ENCODE measurements around the gene LMO7. TPM values are rescaled to one million over a fixed set of nuclear protein-coding genes. Genes with fewer than 3 reads are reported as not detected.

The LMO7 gene
- total RNA-seq, 1 donor from 2014 or later, result 60.8 TPM

GRCh38 chr13:75705908-75706307, 69.8 kb downstream of the LMO7 start:
- no peak for TF ChIP-seq CTCF (IDR thresholded peaks at IDR 0.05; ENCODE audit: unreplicated experiment)
- DNase-seq (ENCODE audit: low spot score in 2 of 2, unreplicated experiment in 2 of 2), result no peak
- H3K4me1 Mint-ChIP-seq, result peaks cover 13% of the 10 kb centered on the region
- peaks cover 4% of the 10 kb centered on the region for H3K36me3 Mint-ChIP-seq
- H3K4me3 Mint-ChIP-seq, result no peak overlapping the region
- H3K27ac Mint-ChIP-seq, result no peak overlapping the region
- no peaks in the 10 kb centered on the region for H3K27me3 Mint-ChIP-seq (ENCODE audit: low read depth)
- no peaks in the 10 kb centered on the region for H3K9me3 Mint-ChIP-seq

GRCh38 chr13:75713852-75714251, 77.7 kb downstream of the LMO7 start:
- Mint-ChIP-seq H3K36me3 (peaks cover 2% of the 10 kb centered on the region), H3K27ac (no peak overlapping the region), H3K4me1 (peaks cover 31% of the 10 kb centered on the region), H3K4me3 (no peak overlapping the region), H3K9me3 (no peaks in the 10 kb centered on the region), H3K27me3 (ENCODE audit: low read depth) (no peaks in the 10 kb centered on the region)
- DNase-seq (ENCODE audit: low spot score in 2 of 2, unreplicated experiment in 2 of 2), result no peak
- TF ChIP-seq CTCF (IDR thresholded peaks at IDR 0.05; ENCODE audit: unreplicated experiment), result no peak

- TF ChIP-seq CTCF (IDR thresholded peaks at IDR 0.05; ENCODE audit: unreplicated experiment), result no peak
- Mint-ChIP-seq H3K27ac (peak overlapping the region; percentile 64), H3K9me3 (no peaks in the 10 kb centered on the region), H3K4me3 (no peak overlapping the region), H3K36me3 (peaks cover 6% of the 10 kb centered on the region), H3K4me1 (peaks cover 33% of the 10 kb centered on the region), H3K27me3 (ENCODE audit: low read depth) (no peaks in the 10 kb centered on the region)
- DNase-seq (ENCODE audit: low spot score in 2 of 2, unreplicated experiment in 2 of 2), result no peak
These were observed 79.7 kb downstream of the LMO7 start for GRCh38 chr13:75715601-75716523.

DNA sequence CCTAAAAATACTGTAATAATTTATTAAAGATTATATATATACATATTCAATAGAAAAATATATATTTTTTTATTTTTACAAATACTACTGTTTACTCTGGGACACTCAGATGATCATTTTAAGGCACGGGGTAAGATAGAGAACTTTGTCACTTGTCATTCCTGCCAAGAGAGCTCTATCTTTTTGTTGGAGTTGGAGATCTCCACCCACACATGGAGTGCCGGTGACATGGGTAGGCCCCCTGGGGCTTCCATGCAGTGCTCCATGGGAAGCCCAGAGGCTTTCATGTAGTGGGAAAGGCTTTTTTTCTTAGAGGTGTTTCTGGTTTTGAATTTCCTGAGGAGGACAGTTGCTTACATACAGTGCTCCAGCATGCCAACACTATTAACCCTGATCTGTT, 81.4 kb downstream of the LMO7 start:
- Mint-ChIP-seq H3K27ac (no peak overlapping the region), H3K27me3 (ENCODE audit: low read depth) (no peaks in the 10 kb centered on the region), H3K4me3 (no peak overlapping the region), H3K9me3 (peaks cover 9% of the 10 kb centered on the region), H3K36me3 (peaks cover 12% of the 10 kb centered on the region), H3K4me1 (peaks cover 31% of the 10 kb centered on the region)
- TF ChIP-seq CTCF (IDR thresholded peaks at IDR 0.05; ENCODE audit: unreplicated experiment), result no peak
- DNase-seq (ENCODE audit: low spot score in 2 of 2, unreplicated experiment in 2 of 2), result no peak

GRCh38 chr13:75721307-75721706, 85.2 kb downstream of the LMO7 start:
- Mint-ChIP-seq H3K27ac (no peak overlapping the region), H3K4me3 (no peak overlapping the region), H3K36me3 (peaks cover 13% of the 10 kb centered on the region), H3K27me3 (ENCODE audit: low read depth) (no peaks in the 10 kb centered on the region), H3K9me3 (peaks cover 9% of the 10 kb centered on the region), H3K4me1 (peaks cover 38% of the 10 kb centered on the region)
- no peak for DNase-seq (ENCODE audit: low spot score in 2 of 2, unreplicated experiment in 2 of 2)
- no peak for TF ChIP-seq CTCF (IDR thresholded peaks at IDR 0.05; ENCODE audit: unreplicated experiment)

Data from mesothelial cell of epicardium (in vitro differentiated cells).